Middle frontal gyrus (tissue), 1 donor: Measurements from ENCODE around the gene E2F3.
"Not testable (repeated sequence)": the region's sequence is repeated elsewhere in the genome, so short reads cannot be mapped to it uniquely, and the experiment has no call there.

Source experiments
- DNase-seq: peaks from one replicate; pipeline ENCODE4 v3.0.0-alpha.2; 2015; ENCODE audit warnings: low spot score; ENCODE audit errors: extremely low spot score

E2F3 gene

GRCh38 chr6:20464847-20465246, 63.2 kb downstream of the E2F3 start:
- no peak for DNase-seq

GRCh38 chr6:20465616-20466015, 63.9 kb downstream of the E2F3 start:
- DNase-seq: not testable (repeated sequence)

- no peak for DNase-seq
Observed at GRCh38 chr6:20467437-20467836, 65.8 kb downstream of the E2F3 start.

GRCh38 chr6:20468209-20468608, 66.5 kb downstream of the E2F3 start:
- no peak for DNase-seq

- no peak for DNase-seq
Observed at GRCh38 chr6:20472748-20473147, 71.1 kb downstream of the E2F3 start.

- no peak for DNase-seq
Observed at GRCh38 chr6:20473518-20473917, 71.8 kb downstream of the E2F3 start.

GRCh38 chr6:20474874-20475542, 73.3 kb downstream of the E2F3 start:
- DNase-seq: no peak

- DNase-seq: no peak
Observed at GRCh38 chr6:20476501-20477043, 74.9 kb downstream of the E2F3 start.

GRCh38 chr6:20477485-20477884, 75.8 kb downstream of the E2F3 start:
- DNase-seq: no peak

- DNase-seq: no peak
Observed at GRCh38 chr6:20479060-20479459, 77.4 kb downstream of the E2F3 start.

- DNase-seq: no peak
Observed at GRCh38 chr6:20479526-20479925, 77.8 kb downstream of the E2F3 start.

- no peak for DNase-seq
Observed at GRCh38 chr6:20481281-20481680, 79.6 kb downstream of the E2F3 start.

- DNase-seq: no peak
Observed at GRCh38 chr6:20483887-20484497, 82.3 kb downstream of the E2F3 start.

GRCh38 chr6:20486641-20487040, 85.0 kb downstream of the E2F3 start:
- DNase-seq: no peak

GRCh38 chr6:20487669-20488375, 86.1 kb downstream of the E2F3 start:
- DNase-seq: no peak

- DNase-seq: no peak
Observed at GRCh38 chr6:20490591-20490990, 88.9 kb downstream of the E2F3 start.

- DNase-seq: no peak
Observed at GRCh38 chr6:20492099-20492498, 90.4 kb downstream of the E2F3 start.

GRCh38 chr6:20497216-20498040, 95.7 kb downstream of the E2F3 start:
- DNase-seq: no peak

- DNase-seq: no peak
Observed at GRCh38 chr6:20498041-20498385, 96.3 kb downstream of the E2F3 start.

GRCh38 chr6:20509212-20509611, 107.5 kb downstream of the E2F3 start:
- DNase-seq: no peak

- DNase-seq: no peak
Observed at GRCh38 chr6:20511852-20512251, 110.2 kb downstream of the E2F3 start.

- DNase-seq: not testable (repeated sequence)
Observed at GRCh38 chr6:20525208-20525607, 123.5 kb downstream of the E2F3 start.
